IMR-90 (cell line): ENCODE data around the gene ARHGAP19.

Source experiments
- CHD1 ChIP-seq: IDR thresholded peaks from 2 replicates; pipeline ENCODE4 v1.6.1; 2012; ENCODE audit warnings: low read depth, low read length, improper control_type of control experiment
- CTCF ChIP-seq: conservative IDR thresholded peaks from 2 replicates; pipeline ENCODE4 v1.5.1; 2012; ENCODE audit warnings: mild to moderate bottlenecking, low read depth, low read length, improper control_type of control experiment
- FOS ChIP-seq: fragments of 150-350 bp; IDR thresholded peaks from 2 replicates; pipeline ENCODE4 v1.6.1; 2016; ENCODE audit warnings: low read depth, low read length
- POLR2A ChIP-seq: IDR thresholded peaks from 2 replicates; pipeline ENCODE4 v1.6.1; 2012; ENCODE audit warnings: mild to moderate bottlenecking, low read depth, low read length
- RAD21 ChIP-seq: IDR thresholded peaks from 2 replicates; pipeline ENCODE4 v1.6.1; 2012; ENCODE audit warnings: low read length, improper control_type of control experiment
- USF2 ChIP-seq: fragments of 150-350 bp; IDR thresholded peaks from 2 replicates; pipeline ENCODE4 v1.6.1; 2017; ENCODE audit warnings: mild to moderate bottlenecking, antibody characterized with exemption, low read length, low read depth

- TF ChIP-seq CTCF (no peak), USF2 (no peak), POLR2A (no peak), CHD1 (no peak), RAD21 (no peak), FOS (no peak)
Observed at GRCh38 chr10:97195706-97196222, 96.7 kb downstream of the ARHGAP19 start.
